Astrocyte (in vitro differentiated cells and primary cell): ENCODE results near the gene FLACC1.

Experiments used
- CTCF ChIP-seq: IDR thresholded peaks from 2 replicates; pipeline ENCODE4 v1.5.1; 2011; ENCODE audit warnings: low read depth, mild to moderate bottlenecking, inconsistent platforms, low read length, moderate library complexity; ENCODE audit not compliant: insufficient read depth
- EZH2 ChIP-seq: IDR thresholded peaks from 2 replicates; pipeline ENCODE4 v1.6.1; 2012; ENCODE audit warnings: mild to moderate bottlenecking, low read length, inconsistent platforms; ENCODE audit not compliant: insufficient read depth

GRCh38 chr2:201257381-201257955 is 99.7 kb downstream of the FLACC1 start:
- TF ChIP-seq CTCF (no peak), EZH2 (no peak)
